ENCODE data around the gene TMEM63A.
"Not testable (repeated sequence)": the region's sequence is repeated elsewhere in the genome, so short reads cannot be mapped to it uniquely, and the experiment has no call there.

TMEM63A gene

GRCh38 chr1:225843426-225843795, 38.8 kb downstream of the TMEM63A start:
- DNase-seq = no peak

GRCh38 chr1:225842788-225843425, 39.3 kb downstream of the TMEM63A start:
- DNase-seq = no peak

GRCh38 chr1:225842074-225842473, 40.1 kb downstream of the TMEM63A start:
- no peak for DNase-seq

- no peak for DNase-seq
These were observed 41.5 kb downstream of the TMEM63A start for GRCh38 chr1:225840713-225841112.

DNA sequence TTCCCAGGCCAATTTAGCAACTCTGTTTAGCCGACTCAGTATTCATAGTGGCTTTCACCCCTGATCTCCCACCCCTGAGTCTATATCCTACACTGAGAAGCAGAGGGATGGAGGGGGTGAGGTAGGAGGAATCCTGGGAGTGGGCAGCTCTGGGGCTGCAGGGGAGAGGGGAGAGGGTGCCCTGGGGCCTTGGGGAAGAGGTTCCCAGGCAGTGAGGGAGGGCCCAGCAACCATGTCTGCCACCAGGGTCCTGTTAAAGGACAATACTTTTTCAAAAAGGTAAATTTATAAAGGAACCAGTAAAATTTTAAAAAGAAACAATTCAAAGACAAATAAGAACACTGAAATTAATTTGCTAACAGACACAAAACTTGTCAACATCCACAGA, 42.0 kb downstream of the TMEM63A start:
- no peak for DNase-seq

GRCh38 chr1:225838793-225839192, 43.4 kb downstream of the TMEM63A start:
- DNase-seq = no peak

DNA sequence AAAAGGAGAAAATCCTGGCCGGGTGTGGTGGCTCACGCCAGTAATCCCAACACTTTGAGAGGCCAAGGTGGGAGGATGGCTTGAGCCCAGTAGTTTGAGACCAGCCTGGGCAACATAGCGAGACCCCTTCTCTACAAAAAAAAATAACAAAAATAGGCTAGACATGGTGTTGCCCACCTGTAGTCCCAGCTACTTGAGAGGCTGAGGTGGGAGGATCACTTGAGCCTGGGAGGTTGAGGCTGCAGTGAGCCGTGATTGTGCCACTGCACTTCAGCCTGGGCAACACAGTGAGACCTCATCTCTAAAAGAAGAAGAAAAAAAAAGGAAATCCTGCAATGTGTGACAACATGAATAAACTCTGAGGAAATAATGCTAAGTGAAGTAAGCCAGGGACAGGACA, 45.9 kb downstream of the TMEM63A start:
- not testable (repeated sequence) for DNase-seq

DNA sequence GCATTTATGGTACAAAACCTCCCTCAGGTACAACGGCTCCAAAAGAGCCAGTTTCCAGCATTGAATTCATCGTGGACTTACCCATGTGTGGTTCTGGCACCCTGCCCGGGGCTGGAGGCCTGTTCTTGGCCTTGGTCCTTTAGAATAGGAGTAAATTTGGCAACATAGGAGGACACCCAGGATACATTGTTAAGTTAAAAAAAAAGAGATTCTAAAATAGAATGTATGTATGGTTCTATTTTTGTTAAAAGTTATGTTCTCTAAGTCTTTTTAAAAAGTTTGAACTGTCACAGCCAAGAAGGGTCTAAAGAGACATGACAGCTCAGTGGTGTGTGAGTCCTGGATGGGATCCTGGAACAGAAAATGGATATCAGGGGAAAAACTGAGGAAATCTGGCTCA, 46.3 kb downstream of the TMEM63A start:
- DNase-seq = no peak

DNA sequence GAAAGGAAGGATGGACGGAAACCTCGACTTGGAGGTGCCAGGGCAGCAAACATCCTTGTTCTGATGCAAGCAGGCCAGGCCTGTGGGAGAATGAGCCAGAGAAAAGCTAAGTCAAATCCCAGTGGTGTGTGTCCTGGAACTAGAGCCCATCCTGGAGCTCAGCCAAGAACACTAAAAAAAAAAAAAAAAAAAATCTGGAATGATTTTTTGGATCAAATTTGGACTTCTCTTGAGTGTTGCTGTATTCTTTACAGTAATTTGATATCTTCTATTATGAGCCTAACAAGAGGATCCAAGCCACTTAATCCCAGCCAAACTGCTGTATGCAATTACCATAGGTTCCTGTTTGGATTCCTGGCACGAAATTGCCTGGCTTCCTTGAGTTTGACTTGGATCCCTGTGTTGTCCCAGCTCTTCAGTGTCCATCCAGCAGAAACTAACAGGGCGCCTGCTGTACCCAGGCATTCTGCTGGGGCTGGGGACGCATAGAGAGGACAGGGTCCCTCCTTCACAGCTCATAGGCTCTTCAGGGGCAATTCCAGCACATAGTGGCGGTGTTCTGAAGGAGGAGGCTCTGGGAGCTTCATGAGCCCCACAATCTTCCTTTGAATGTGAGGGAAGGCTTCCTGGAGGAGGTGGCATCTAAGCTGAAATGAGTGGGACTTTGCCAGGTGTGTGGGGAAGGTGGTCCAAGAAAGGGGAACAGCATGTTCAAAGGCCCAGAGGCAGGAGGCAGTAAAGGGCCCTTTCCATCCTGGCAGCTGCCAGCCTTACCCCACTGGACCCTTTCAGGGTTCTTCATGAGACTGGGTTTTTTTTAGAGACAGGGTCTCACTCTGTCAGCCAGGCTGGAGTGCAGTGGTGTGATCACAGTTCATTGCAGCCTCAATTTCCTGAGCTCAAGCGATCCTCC, 47.5 kb downstream of the TMEM63A start:
- no peak for DNase-seq

- no peak for DNase-seq
These were observed 51.3 kb downstream of the TMEM63A start for GRCh38 chr1:225830841-225831240.

GRCh38 chr1:225828706-225829345, 53.4 kb downstream of the TMEM63A start:
- no peak for DNase-seq

DNA sequence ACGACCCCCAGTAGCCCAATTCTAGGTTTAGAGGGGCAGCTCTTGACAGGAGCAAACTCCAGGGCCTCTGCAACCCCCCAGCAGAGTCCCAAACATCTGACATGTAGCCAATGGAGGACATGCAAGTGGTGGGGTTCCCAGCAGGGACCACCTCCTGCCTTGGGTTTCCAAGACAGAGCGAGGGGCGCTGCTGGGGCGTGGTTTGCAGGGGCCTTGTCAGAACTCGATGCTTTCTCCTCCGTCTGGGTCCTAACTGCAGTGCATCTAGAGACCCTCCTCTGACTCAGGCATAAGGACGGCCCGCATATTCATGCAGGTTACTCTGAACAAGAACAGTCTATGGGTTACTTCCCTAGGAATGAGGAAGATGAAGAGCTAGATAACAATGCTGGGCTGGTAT, 55.1 kb downstream of the TMEM63A start:
- DNase-seq = no peak

- DNase-seq = no peak
These were observed 56.6 kb downstream of the TMEM63A start for GRCh38 chr1:225825607-225826007.

GRCh38 chr1:225825078-225825477, 57.1 kb downstream of the TMEM63A start:
- no peak for DNase-seq

- DNase-seq = no peak
These were observed 57.6 kb downstream of the TMEM63A start for GRCh38 chr1:225824533-225824941.

- no peak for DNase-seq
These were observed 58.3 kb downstream of the TMEM63A start for GRCh38 chr1:225823811-225824261.

DNA sequence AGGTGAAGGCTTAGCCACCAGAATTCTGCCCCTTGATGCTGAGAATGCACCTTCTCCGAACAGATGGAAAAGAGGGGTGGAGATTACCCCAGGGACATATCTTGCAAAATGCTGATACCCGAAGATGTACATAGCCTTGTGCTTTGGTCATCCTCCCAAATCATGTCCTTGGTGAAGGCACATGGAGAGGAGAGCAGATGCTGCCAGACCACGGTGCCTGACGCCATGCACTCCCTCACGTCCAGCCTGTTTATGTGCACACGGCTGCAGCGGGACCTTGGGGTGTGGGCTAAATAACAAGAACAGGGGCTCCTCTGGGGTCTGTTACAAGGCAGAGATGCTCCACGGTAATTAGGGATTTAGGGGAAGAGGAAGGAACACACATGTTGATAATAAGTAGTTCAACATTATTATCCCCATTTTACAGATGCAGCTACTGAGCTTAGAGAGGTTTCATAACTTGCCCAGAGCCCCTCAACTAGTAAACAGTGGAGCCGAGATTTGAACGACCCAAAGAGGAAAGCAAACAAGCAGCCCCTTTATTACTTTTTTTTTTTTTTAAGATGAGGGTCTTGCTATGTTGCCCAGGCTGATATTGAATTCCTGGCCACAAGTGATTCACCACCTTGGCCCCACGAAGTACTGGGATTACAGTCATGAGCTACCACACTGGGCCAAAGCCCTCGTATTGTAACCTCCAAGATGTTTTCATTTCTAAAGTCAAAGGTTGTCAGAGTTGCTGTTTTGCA, 59.4 kb downstream of the TMEM63A start:
- no peak for DNase-seq

GRCh38 chr1:225820522-225821120, 61.6 kb downstream of the TMEM63A start:
- no peak for DNase-seq

GRCh38 chr1:225819346-225820192, 62.6 kb downstream of the TMEM63A start:
- no peak for DNase-seq

DNA sequence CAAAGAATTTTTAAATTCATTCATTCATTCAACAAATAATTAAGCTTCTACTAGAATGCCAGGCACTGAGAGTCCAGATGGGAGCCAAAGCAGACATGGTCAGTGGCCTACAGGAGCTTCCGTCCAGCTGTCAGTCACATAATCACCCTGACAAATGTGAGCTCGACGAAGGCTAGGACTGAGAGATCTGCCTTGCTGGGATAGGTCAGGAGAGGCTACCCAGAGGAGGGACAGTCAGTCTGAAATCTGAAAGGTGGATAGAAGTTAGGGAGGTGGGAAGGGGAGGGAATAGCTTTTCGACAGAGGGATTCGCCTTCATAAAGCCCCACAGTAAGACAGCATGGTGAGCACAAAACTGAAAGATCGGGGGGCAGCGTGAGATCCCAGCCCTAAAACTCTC, 64.0 kb downstream of the TMEM63A start:
- no peak for DNase-seq

GRCh38 chr1:225817611-225818061, 64.5 kb downstream of the TMEM63A start:
- no peak for DNase-seq
